ENCODE results near the gene XRCC5. TPM values are rescaled to one million over a fixed set of nuclear protein-coding genes. Genes with fewer than 3 reads are reported as not detected.

Gene XRCC5
- total and polyA plus RNA-seq, 10 of the 15 experiments (the other 5 are each of a cell fraction or from before 2014, with no cell fraction given), result 259 to 815 (median 530) TPM

DNA sequence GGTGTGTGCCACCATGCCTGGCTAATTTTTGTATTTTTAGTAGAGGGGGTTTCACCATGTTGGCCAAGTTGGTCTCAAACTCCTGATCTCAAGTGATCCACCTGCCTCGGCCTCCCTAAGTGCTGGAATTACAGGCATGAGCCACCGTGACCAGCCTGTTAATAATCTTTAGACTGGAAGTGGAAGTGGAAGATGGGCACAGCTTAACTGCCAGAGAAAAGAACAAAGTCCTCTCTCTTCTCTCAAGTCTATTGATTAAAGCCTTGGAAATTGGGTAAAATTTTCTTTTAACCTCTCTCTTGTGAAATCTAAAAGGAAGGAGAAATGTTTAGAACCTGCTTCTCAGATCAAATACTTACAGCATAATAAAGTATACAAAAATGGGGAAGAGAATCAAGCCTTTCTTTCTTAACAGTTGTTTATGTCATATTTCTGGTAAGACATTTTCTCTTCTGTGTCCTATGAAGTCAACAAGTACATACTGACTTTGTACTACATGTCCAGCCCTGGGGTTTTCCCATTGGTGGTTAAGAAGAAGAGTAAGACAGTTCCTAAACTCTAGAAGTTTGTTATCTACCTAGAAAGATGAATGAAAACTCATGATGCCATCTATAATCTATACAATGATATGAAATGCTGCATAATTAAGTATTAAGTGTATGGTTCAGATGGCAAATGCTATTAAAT is 22.8 kb upstream of the XRCC5 start:
- ChIA-PET CTCF (interaction anchor here (0.9 to 1.6 kb wide), 2 partner anchors 24 to 54 kb away, joined by 3 to 9 read pairs; no protein-coding TSS in a partner anchor), SMC1A (ENCODE audit: uncharacterized antibody, unreplicated experiment) (interaction anchor here (0.7 to 2.0 kb wide), 7 partner anchors 23 to 312 kb away, joined by 3 to 6 read pairs (median 3); partner anchors contain the start of gene XRCC5), RAD21 (ENCODE audit: unreplicated experiment) (interaction anchor here (1.0 to 1.9 kb wide), 3 partner anchors 23 to 53 kb away, joined by 3 to 6 read pairs (median 5); partner anchors contain the start of gene XRCC5), POLR2A (interaction anchor here (0.6 to 6.2 kb wide), 2 partner anchors 22 to 109 kb away, joined by 3 to 42 read pairs; partner anchors contain the start of gene XRCC5)
- Histone ChIP-seq H3K36me3 (ENCODE audit: control insufficient read depth in 2 of 2, insufficient read depth in 2 of 2, low read length in 1 of 2) (no peaks in the 10 kb centered on the region), H3K9ac (ENCODE audit: control insufficient read depth, insufficient read depth, low read length) (no peak overlapping the region), H3K4me2 (ENCODE audit: control insufficient read depth, insufficient read depth) (no peak overlapping the region; the same call in 1 of the 2 replicates), H3K79me2 (ENCODE audit: control insufficient read depth, insufficient read depth, low read length) (peaks cover under 1% of the 10 kb centered on the region; the same call in 1 of the 2 replicates), H2AFZ (ENCODE audit: control insufficient read depth, low read depth, low read length) (no peak overlapping the region), H4K20me1 (ENCODE audit: control insufficient read depth, insufficient read depth) (no peaks in the 10 kb centered on the region), H3K4me1 (ENCODE audit: control insufficient read depth, insufficient read depth, low read length) (peaks cover 24% of the 10 kb centered on the region), H3K27me3 (replicated peaks in 1 of 2; ENCODE audit: control insufficient read depth in 2 of 2, insufficient read depth in 2 of 2, low read length in 1 of 2) (no peaks in the 10 kb centered on the region), H3K27ac (ENCODE audit: control insufficient read depth, insufficient read depth) (no peak overlapping the region), H3K4me3 (no peak overlapping the region), H3K9me3 (replicated peaks; ENCODE audit: control insufficient read depth, insufficient read depth, low read length) (no peaks in the 10 kb centered on the region; the same call in 2 of the 3 replicates)
- TF ChIP-seq ZSCAN29 (IDR thresholded peaks at IDR 0.05), result no peak
- TF ChIP-seq IKZF2 (IDR thresholded peaks at IDR 0.05), result no peak
- TF ChIP-seq STAT3 (IDR thresholded peaks at IDR 0.05; ENCODE audit: low read depth, low read length), result no peak
- peak; percentile 62; the same call in 1 of the 2 replicates for TF ChIP-seq CREB1 (IDR thresholded peaks at IDR 0.05; ENCODE audit: low read depth)
- TF ChIP-seq, protein P1, sequence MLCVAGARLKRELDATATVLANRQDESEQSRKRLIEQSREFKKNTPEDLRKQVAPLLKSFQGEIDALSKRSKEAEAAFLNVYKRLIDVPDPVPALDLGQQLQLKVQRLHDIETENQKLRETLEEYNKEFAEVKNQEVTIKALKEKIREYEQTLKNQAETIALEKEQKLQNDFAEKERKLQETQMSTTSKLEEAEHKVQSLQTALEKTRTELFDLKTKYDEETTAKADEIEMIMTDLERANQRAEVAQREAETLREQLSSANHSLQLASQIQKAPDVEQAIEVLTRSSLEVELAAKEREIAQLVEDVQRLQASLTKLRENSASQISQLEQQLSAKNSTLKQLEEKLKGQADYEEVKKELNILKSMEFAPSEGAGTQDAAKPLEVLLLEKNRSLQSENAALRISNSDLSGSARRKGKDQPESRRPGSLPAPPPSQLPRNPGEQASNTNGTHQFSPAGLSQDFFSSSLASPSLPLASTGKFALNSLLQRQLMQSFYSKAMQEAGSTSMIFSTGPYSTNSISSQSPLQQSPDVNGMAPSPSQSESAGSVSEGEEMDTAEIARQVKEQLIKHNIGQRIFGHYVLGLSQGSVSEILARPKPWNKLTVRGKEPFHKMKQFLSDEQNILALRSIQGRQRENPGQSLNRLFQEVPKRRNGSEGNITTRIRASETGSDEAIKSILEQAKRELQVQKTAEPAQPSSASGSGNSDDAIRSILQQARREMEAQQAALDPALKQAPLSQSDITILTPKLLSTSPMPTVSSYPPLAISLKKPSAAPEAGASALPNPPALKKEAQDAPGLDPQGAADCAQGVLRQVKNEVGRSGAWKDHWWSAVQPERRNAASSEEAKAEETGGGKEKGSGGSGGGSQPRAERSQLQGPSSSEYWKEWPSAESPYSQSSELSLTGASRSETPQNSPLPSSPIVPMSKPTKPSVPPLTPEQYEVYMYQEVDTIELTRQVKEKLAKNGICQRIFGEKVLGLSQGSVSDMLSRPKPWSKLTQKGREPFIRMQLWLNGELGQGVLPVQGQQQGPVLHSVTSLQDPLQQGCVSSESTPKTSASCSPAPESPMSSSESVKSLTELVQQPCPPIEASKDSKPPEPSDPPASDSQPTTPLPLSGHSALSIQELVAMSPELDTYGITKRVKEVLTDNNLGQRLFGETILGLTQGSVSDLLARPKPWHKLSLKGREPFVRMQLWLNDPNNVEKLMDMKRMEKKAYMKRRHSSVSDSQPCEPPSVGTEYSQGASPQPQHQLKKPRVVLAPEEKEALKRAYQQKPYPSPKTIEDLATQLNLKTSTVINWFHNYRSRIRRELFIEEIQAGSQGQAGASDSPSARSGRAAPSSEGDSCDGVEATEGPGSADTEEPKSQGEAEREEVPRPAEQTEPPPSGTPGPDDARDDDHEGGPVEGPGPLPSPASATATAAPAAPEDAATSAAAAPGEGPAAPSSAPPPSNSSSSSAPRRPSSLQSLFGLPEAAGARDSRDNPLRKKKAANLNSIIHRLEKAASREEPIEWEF (IDR thresholded peaks at IDR 0.05; ENCODE audit: insufficient replicate concordance, low read depth, low read length), result no peak
- TF ChIP-seq MEF2A (IDR thresholded peaks at IDR 0.05; ENCODE audit: insufficient read depth, low read depth, low read length), result no peak
- TF ChIP-seq, protein P2, sequence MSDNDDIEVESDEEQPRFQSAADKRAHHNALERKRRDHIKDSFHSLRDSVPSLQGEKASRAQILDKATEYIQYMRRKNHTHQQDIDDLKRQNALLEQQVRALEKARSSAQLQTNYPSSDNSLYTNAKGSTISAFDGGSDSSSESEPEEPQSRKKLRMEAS (IDR thresholded peaks at IDR 0.05; ENCODE audit: low read depth, low read length), result no peak
- TF ChIP-seq, protein P3, sequence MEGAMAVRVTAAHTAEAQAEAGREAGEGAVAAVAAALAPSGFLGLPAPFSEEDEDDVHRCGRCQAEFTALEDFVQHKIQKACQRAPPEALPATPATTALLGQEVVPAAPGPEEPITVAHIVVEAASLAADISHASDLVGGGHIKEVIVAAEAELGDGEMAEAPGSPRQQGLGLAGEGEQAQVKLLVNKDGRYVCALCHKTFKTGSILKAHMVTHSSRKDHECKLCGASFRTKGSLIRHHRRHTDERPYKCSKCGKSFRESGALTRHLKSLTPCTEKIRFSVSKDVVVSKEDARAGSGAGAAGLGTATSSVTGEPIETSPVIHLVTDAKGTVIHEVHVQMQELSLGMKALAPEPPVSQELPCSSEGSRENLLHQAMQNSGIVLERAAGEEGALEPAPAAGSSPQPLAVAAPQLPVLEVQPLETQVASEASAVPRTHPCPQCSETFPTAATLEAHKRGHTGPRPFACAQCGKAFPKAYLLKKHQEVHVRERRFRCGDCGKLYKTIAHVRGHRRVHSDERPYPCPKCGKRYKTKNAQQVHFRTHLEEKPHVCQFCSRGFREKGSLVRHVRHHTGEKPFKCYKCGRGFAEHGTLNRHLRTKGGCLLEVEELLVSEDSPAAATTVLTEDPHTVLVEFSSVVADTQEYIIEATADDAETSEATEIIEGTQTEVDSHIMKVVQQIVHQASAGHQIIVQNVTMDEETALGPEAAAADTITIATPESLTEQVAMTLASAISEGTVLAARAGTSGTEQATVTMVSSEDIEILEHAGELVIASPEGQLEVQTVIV (IDR thresholded peaks at IDR 0.05; ENCODE audit: borderline replicate concordance, partially characterized antibody), result no peak
- no peak for TF ChIP-seq PAX8 (IDR thresholded peaks at IDR 0.05)
- TF ChIP-seq RUNX3 (IDR thresholded peaks at IDR 0.05; ENCODE audit: low read length), result peak; percentile 51; the same call in 1 of the 2 replicates
- TF ChIP-seq PML (IDR thresholded peaks at IDR 0.05; ENCODE audit: low read length), result no peak
- 72% methylated on average over 2 of the region's 2 CpGs for WGBS (ENCODE audit: insufficient coverage, insufficient replicate concordance, low lambda C conversion rate, missing lambda C conversion rate)
- in situ Hi-C loops (cut with MboI) (no loop called here), intact Hi-C loops (cut with micrococcal nuclease; ENCODE audit: unreplicated experiment) (no loop called here)
- no peak for FAIRE-seq
- no peak for DNase-seq (ENCODE audit: low read depth, low spot score)
- no TSS peak for BruUV-seq (replicated peaks)
- ATAC-seq, result peak; percentile 13; the same call in 1 of the 3 replicates

Data from GM12878 (cell line).